Measurements from ENCODE around the gene TPPP3.

Gene TPPP3

GRCh38 chr16:67372664-67373063 is 20.6 kb downstream of the TPPP3 start:
- no peaks in the 10 kb centered on the region for H3K4me1 ChIP-seq (ENCODE audit: low read length)
- no peaks in the 10 kb centered on the region for H3K9me2 ChIP-seq (replicated peaks; ENCODE audit: insufficient read depth, low read length)
- H4K20me1 ChIP-seq (ENCODE audit: insufficient read depth, low read length), result no peaks in the 10 kb centered on the region
- H3K9ac ChIP-seq (ENCODE audit: low read length), result no peak overlapping the region
- H3K4me3 ChIP-seq (ENCODE audit: low read length), result no peak overlapping the region
- TF ChIP-seq CTCF (IDR thresholded peaks at IDR 0.05; ENCODE audit: low read length) (peak; percentile 43), EZH2phosphoT487 (IDR thresholded peaks at IDR 0.05; ENCODE audit: low read length) (no peak)
- no peaks in the 10 kb centered on the region for H3K36me3 ChIP-seq (replicated peaks; ENCODE audit: insufficient read depth, low read length)
- no peaks in the 10 kb centered on the region for H3K9me3 ChIP-seq (replicated peaks; ENCODE audit: insufficient read depth, low read length)
- no peaks in the 10 kb centered on the region for H3F3A ChIP-seq (ENCODE audit: insufficient read depth, low read length)
- peak; percentile 32 for DNase-seq
- H3K79me2 ChIP-seq (ENCODE audit: low read length), result no peaks in the 10 kb centered on the region
- H2AFZ ChIP-seq (ENCODE audit: low read length), result no peak overlapping the region
- no peaks in the 10 kb centered on the region for H3K27me3 ChIP-seq (replicated peaks; ENCODE audit: insufficient read depth, low read length)
- no peak overlapping the region for H3K27ac ChIP-seq (ENCODE audit: low read length)
- H3K4me2 ChIP-seq (ENCODE audit: low read depth, low read length), result no peak overlapping the region

GRCh38 chr16:67370661-67371060 is 22.6 kb downstream of the TPPP3 start:
- Histone ChIP-seq H3K27me3 (replicated peaks; ENCODE audit: insufficient read depth, low read length) (no peaks in the 10 kb centered on the region), H3K9ac (ENCODE audit: low read length) (no peak overlapping the region), H3K4me2 (ENCODE audit: low read depth, low read length) (no peak overlapping the region), H3K4me3 (ENCODE audit: low read length) (no peak overlapping the region), H3K79me2 (ENCODE audit: low read length) (no peaks in the 10 kb centered on the region), H3K4me1 (ENCODE audit: low read length) (no peaks in the 10 kb centered on the region), H4K20me1 (ENCODE audit: insufficient read depth, low read length) (no peaks in the 10 kb centered on the region), H3K9me3 (replicated peaks; ENCODE audit: insufficient read depth, low read length) (no peaks in the 10 kb centered on the region), H3K9me2 (replicated peaks; ENCODE audit: insufficient read depth, low read length) (no peaks in the 10 kb centered on the region), H3F3A (ENCODE audit: insufficient read depth, low read length) (no peaks in the 10 kb centered on the region), H3K27ac (ENCODE audit: low read length) (no peak overlapping the region), H2AFZ (ENCODE audit: low read length) (no peak overlapping the region; the same call in 1 of the 2 replicates), H3K36me3 (replicated peaks; ENCODE audit: insufficient read depth, low read length) (no peaks in the 10 kb centered on the region)
- DNase-seq, result no peak
- no peak for TF ChIP-seq EZH2 (optimal IDR thresholded peaks at IDR 0.05; ENCODE audit: low read depth, low read length)
- TF ChIP-seq CTCF (IDR thresholded peaks at IDR 0.05; ENCODE audit: low read length), result no peak
- no peak for TF ChIP-seq EZH2phosphoT487 (IDR thresholded peaks at IDR 0.05; ENCODE audit: low read length)

GRCh38 chr16:67364600-67365235 is 28.6 kb downstream of the TPPP3 start:
- Histone ChIP-seq H3K36me3 (replicated peaks; ENCODE audit: insufficient read depth, low read length) (no peaks in the 10 kb centered on the region), H3K9ac (ENCODE audit: low read length) (no peak overlapping the region), H3K4me1 (ENCODE audit: low read length) (peaks cover 4% of the 10 kb centered on the region; the same call in 1 of the 2 replicates), H3K27me3 (replicated peaks; ENCODE audit: insufficient read depth, low read length) (no peaks in the 10 kb centered on the region), H3K79me2 (ENCODE audit: low read length) (no peaks in the 10 kb centered on the region), H4K20me1 (ENCODE audit: insufficient read depth, low read length) (no peaks in the 10 kb centered on the region), H3K9me3 (replicated peaks; ENCODE audit: insufficient read depth, low read length) (no peaks in the 10 kb centered on the region), H3K9me2 (replicated peaks; ENCODE audit: insufficient read depth, low read length) (no peaks in the 10 kb centered on the region), H3K4me3 (ENCODE audit: low read length) (no peak overlapping the region), H3K27ac (ENCODE audit: low read length) (no peak overlapping the region), H3K4me2 (ENCODE audit: low read depth, low read length) (0 out of 2 replicates have a peak overlapping the region, but pooled peaks have one; percentile 5), H2AFZ (ENCODE audit: low read length) (peak overlapping the region; percentile 49; the same call in 1 of the 2 replicates), H3F3A (ENCODE audit: insufficient read depth, low read length) (no peaks in the 10 kb centered on the region)
- DNase-seq, result no peak
- TF ChIP-seq EZH2phosphoT487 (IDR thresholded peaks at IDR 0.05; ENCODE audit: low read length) (no peak), CTCF (IDR thresholded peaks at IDR 0.05; ENCODE audit: low read length) (no peak), EZH2 (optimal IDR thresholded peaks at IDR 0.05; ENCODE audit: low read depth, low read length) (no peak)

Measured in MM.1S (cell line).